GM19351 (cell line): ENCODE measurements around the gene SLC4A4.

Experiments
- ATAC-seq: cut with Tn5 transposase; IDR thresholded peaks from one replicate; pipeline ENCODE4 v1.9.1; 2021; ENCODE audit warnings: mild to moderate bottlenecking, moderate library complexity; ENCODE audit not compliant: unreplicated experiment

SLC4A4 gene

GRCh38 chr4:71338846-71339593 lies at the start of gene SLC4A4:
TSS of gene SLC4A4 (plus strand) at chr4:71339020.
- ATAC-seq, result peak; percentile 100

- no peak for ATAC-seq
Observed at GRCh38 chr4:71290074-71290473, 48.7 kb upstream of the SLC4A4 start.

- ATAC-seq, result no peak
Observed at GRCh38 chr4:71290476-71290875, 48.3 kb upstream of the SLC4A4 start.

GRCh38 chr4:71292228-71292627 lies 46.6 kb upstream of the SLC4A4 start:
- ATAC-seq, result no peak

GRCh38 chr4:71293705-71294104 lies 45.1 kb upstream of the SLC4A4 start:
- ATAC-seq, result no peak

- no peak for ATAC-seq
Observed at GRCh38 chr4:71294301-71294700, 44.5 kb upstream of the SLC4A4 start.

GRCh38 chr4:71296945-71297344 lies 41.9 kb upstream of the SLC4A4 start:
- no peak for ATAC-seq

GRCh38 chr4:71300362-71300761 lies 38.5 kb upstream of the SLC4A4 start:
- no peak for ATAC-seq

- ATAC-seq, result no peak
Observed at GRCh38 chr4:71300964-71301363, 37.9 kb upstream of the SLC4A4 start.

- ATAC-seq, result no peak
Observed at GRCh38 chr4:71303287-71303686, 35.5 kb upstream of the SLC4A4 start.

GRCh38 chr4:71303850-71304249 lies 35.0 kb upstream of the SLC4A4 start:
- no peak for ATAC-seq

GRCh38 chr4:71304289-71304850 lies 34.5 kb upstream of the SLC4A4 start:
- no peak for ATAC-seq

- no peak for ATAC-seq
Observed at GRCh38 chr4:71307729-71308128, 31.1 kb upstream of the SLC4A4 start.

GRCh38 chr4:71322425-71322824 lies 16.4 kb upstream of the SLC4A4 start:
- ATAC-seq, result no peak

- no peak for ATAC-seq
Observed at GRCh38 chr4:71333368-71333767, 5.5 kb upstream of the SLC4A4 start.

- no peak for ATAC-seq
Observed at GRCh38 chr4:71333960-71334359, 4.9 kb upstream of the SLC4A4 start.

GRCh38 chr4:71334465-71334882 lies 4.3 kb upstream of the SLC4A4 start:
- ATAC-seq, result no peak

GRCh38 chr4:71343670-71344466 lies 5.0 kb downstream of the SLC4A4 start:
- ATAC-seq, result no peak

GRCh38 chr4:71346710-71347109 lies 7.9 kb downstream of the SLC4A4 start:
- ATAC-seq, result no peak

GRCh38 chr4:71348586-71348985 lies 9.8 kb downstream of the SLC4A4 start:
- ATAC-seq, result no peak

GRCh38 chr4:71355045-71355444 lies 16.2 kb downstream of the SLC4A4 start:
- ATAC-seq, result no peak

- no peak for ATAC-seq
Observed at GRCh38 chr4:71355971-71356370, 17.2 kb downstream of the SLC4A4 start.
